NCI-H226 (cell line): ENCODE data around the gene MXRA8.
"Not testable (repeated sequence)": the region's sequence is repeated elsewhere in the genome, so short reads cannot be mapped to it uniquely, and the experiment has no call there.

Source experiments
- DNase-seq: peaks from one replicate; pipeline ENCODE4 v3.0.0-alpha.2; 2015

MXRA8 gene

DNA sequence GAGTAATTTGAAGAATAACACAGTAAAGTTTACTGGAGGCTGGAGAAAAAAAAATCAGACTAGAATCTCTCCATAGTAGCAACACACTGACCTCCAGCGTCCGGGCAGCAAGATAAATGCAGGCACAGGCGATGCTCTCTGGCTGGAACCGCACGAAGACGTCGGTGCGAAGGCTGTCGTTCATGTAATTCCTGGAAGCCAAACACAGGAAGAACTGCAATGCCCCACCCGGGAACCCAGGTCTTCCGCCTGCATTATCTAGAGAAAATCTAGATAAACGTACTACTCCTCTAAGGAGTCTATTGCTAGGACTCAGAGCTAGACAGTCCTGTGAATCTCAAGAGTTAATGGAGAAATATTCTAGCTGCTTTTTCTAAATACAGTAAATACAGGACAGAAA is 32.3 kb upstream of the MXRA8 start:
- DNase-seq, result no peak

GRCh38 chr1:1388078-1388472 is 29.7 kb upstream of the MXRA8 start:
- no peak for DNase-seq

DNA sequence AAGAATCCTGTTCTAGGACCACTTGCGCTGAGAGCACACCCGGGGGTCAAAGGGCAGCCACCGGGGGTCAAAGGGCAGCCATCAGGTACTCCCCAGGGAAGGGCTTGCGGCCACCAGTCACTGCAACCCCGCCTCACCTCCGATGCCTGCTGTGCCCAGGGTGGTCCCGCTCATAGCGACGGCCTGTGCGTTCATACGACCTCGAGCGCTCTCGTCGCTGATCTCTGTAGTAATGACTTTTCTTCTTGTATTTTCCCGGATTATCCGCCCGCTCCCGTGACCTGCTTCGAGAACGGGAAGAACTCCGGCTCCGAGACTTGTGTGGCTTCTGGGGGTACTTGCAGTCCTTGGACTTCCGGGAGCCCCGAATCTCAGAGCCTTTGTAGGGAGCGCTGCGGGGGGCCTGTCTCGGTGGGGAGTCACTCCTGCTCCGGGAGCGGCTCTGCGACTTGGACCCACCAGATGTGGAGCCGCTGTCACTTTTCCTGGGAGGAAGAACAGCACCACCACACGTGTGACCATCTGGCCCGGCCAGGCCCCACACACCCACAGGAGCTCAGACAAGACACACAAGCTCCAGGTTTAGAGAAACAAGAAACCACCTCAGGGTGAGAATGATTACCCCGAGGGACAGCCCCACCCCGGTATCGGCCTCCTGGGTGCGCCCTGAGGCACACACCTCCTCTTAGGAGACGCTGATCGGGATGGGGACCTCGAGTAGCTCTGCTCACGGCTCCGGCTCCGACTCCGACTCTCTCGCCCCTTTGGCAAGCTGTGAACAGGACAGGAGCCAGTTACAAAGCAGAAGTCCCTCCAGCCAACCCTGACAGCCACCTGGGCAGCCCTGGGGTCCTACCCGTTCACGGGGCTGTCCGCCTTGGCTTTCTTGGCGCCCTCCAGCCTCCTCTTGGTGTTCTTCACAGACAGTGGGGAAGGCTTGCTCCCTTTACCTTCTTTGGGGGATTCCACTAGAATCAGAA is 29.0 kb upstream of the MXRA8 start:
- no peak for DNase-seq

GRCh38 chr1:1385931-1386330 is 27.6 kb upstream of the MXRA8 start:
- DNase-seq, result no peak

GRCh38 chr1:1385339-1385738 is 27.0 kb upstream of the MXRA8 start:
- not testable (repeated sequence) for DNase-seq

GRCh38 chr1:1381294-1381693 is 22.9 kb upstream of the MXRA8 start:
- DNase-seq, result no peak

DNA sequence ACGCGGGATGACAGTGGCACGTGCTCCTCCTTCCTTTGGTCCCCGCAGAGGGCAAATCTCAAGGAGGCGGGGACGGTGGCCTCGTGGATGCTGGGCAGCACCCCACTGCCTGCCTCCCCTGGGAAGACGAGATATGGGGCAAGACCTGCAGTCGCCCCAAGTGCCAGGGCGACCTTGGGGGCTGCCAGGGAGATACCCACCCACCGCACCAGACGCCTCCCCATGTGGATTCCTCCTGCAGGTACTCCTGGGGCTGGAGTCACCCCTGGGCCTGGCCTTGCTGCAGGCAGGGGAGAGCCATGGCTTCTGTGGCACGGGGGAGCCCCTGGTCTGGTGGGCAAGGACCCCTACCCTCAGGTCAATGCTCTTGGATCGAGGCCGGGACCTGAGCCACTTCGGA is 22.5 kb upstream of the MXRA8 start:
- no peak for DNase-seq

- DNase-seq, result no peak
Observed at GRCh38 chr1:1377540-1378205, 19.3 kb upstream of the MXRA8 start.

DNA sequence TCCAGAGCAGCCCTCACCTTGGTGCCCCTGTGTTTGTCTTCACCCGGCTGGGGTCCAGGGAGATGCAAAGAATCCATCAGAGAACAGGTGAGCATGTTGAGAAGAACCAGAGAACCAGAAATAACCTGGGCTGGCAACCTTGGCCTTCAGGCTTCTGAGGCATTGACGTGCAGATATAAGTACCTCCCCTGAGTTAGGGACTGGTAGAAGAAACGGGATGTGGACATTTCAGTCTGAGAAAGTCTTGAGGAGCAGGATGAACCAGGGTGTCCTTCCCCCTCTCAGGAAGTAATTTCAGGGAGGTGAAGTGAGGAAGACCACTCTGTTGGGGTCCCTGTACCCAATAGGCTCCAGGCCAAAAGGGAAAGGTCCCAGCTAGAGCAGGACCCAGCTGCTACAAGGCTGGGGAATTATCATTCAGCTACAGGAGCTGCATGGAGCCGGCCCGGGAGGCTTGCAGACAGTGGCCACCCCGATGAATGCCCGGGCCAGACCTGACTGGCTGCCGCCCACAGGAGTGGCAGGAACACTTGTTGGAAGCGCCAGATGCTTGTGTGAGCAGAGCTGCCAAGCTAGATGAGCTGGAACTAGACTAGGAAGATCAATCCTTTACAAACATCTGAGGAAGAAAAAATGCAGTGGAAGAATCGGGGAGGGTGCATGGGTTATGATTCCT is 18.3 kb upstream of the MXRA8 start:
- no peak for DNase-seq

GRCh38 chr1:1374929-1375662 is 16.7 kb upstream of the MXRA8 start, which contains the start of gene AURKAIP1:
Gene AURKAIP1, minus strand, starts transcription at chr1:1375207. Its CDS starts 451 bp downstream, at chr1:1374756.
- DNase-seq, result peak; percentile 100

GRCh38 chr1:1374589-1374928 is 16.2 kb upstream of the MXRA8 start:
- DNase-seq, result no peak

GRCh38 chr1:1373815-1374588 is 15.6 kb upstream of the MXRA8 start:
- no peak for DNase-seq

- DNase-seq, result no peak
Observed at GRCh38 chr1:1373051-1373814, 14.9 kb upstream of the MXRA8 start.

DNA sequence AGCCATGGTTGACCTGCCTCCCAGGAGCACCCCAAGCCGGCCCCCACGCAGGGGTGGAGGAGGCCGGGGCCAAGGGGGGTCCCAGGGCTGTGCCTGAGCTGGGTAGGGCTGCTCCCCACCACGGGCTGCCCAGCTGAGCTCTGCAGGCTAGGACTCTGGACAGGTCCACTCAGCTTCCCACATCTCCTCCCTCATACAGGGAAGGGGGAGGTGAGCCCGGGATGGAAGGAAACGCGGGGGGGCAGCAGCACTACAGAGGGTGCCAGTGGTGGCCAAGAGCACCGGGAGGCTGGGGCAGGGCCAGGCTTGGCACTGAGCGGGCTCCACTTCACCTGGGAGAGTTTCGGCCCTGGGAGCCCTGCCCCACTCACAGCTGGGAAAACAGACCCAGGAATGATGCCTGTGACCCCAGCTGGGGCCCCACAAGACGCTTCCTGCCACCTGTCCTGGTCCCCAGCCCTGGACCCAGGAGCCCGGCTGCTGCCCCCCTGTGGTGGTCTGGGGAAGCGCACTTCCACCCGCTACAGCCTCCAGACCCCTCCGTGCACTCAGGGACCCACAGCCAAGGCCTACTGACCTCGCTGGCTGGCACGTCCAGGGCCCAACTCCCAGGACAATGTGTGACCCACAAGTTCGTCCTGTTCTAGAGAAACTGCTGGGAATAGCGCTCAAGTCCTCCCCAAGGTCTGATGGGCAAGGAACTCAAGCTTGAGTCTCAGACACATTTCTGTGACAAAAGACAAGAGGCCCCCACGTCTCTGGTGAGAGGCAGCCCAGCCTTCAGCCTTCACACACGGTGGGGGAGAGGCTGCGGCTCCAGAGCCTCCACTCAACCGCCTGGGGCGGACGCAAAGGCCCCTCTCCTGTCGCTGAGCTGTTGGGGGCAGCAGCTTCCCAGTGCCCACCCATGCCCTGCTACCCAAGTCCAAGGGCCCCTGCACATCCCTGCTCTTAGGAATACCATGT is 13.7 kb upstream of the MXRA8 start:
- DNase-seq, result peak; percentile 20

DNA sequence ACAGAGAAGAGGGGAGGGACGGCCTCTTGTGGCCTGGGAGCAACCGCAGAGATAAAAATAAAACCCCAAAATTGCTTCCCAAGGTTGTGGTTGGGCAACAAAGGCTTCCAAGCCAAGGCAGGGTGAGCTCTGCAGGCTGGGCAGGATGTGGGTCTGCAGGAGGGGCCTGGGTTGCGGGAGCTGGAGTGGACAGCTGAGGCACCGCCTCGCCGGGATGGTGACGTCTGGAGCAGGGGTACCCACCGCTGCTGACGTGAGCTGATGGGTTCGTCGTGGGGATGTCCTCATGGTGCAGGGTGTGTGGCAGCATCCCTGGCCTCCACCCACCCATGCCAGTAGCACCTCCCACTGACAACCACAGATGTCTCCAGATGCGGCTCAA is 13.0 kb upstream of the MXRA8 start:
- no peak for DNase-seq

GRCh38 chr1:1370771-1371300 is 12.5 kb upstream of the MXRA8 start:
- DNase-seq, result no peak

- not testable (repeated sequence) for DNase-seq
Observed at GRCh38 chr1:1370094-1370493, 11.7 kb upstream of the MXRA8 start.

DNA sequence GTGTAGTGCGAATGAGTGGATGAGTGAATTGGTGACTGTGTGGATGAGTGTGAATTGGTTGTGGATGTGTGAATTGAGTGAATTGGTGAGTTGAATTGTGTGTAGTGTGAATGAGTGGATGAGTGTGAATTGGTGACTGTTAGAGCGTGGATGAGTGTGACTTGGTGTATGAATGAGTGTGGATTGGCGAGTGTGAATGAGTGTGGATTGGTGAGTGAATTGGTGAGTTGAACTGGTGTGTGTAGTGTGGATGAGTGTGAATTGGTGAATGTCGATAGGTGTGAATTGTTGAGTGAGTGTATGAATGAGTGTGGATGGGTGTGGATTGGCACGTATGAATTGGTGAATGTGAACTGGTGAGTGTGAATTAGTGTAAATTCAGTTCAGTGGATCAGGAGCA is 9.0 kb upstream of the MXRA8 start:
- DNase-seq, result no peak

DNA sequence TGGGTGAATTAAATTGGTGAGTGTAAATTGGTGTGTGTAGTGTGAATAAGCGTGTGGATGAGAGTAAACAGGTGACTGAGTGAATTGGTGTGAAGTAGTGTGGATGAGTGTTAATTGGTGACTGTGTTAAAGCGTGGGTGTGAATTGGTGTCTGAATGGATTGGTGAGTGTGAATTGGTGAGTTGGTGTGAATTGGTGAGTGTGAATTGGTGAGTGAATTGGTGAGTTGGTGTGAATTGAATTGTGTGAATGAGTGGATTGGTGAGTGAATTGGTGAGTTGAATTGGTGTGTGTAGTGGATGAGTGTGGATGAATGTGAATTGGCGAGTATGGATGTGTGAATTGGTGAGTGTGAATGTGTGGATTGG is 8.3 kb upstream of the MXRA8 start:
- DNase-seq, result no peak
